SU-DHL-6 (cell line): ENCODE results near the gene CENATAC.
"Not testable (repeated sequence)": the region's sequence is repeated elsewhere in the genome, so short reads cannot be mapped to it uniquely, and the experiment has no call there.

Experiments used
- H2AFZ ChIP-seq: fragments of 200-600 bp; sonication (generic); 2 replicates; pipeline ENCODE4 v1.6.1; 2014; ENCODE audit warnings: low read depth, mild to moderate bottlenecking, moderate library complexity, mixed read lengths, antibody characterized with exemption, low read length; ENCODE audit not compliant: severe bottlenecking
- H3F3A ChIP-seq: fragments of 200-600 bp; shearing (Covaris generic); 2 replicates; pipeline ENCODE4 v1.6.0; 2016; ENCODE audit warnings: antibody characterized with exemption, mild to moderate bottlenecking; ENCODE audit not compliant: insufficient read depth
- H3K27ac ChIP-seq: fragments of 200-600 bp; sonication (generic); 2 replicates; pipeline ENCODE4 v1.5.1; 2016; ENCODE audit warnings: low read depth, mild to moderate bottlenecking, low read length, moderate library complexity, mixed read lengths
- H3K27me3 ChIP-seq: fragments of 200-600 bp; sonication (generic), shearing (Covaris generic); 2 replicates; pipeline ENCODE4 v1.6.0; 2014; ENCODE audit warnings: mild to moderate bottlenecking, low read length
- H3K36me3 ChIP-seq: fragments of 200-600 bp; sonication (generic); 2 replicates; pipeline ENCODE4 v1.6.1; 2014; ENCODE audit warnings: mild to moderate bottlenecking, low read length, mixed read lengths
- H3K4me2 ChIP-seq: fragments of 300-600, 200-600 bp; shearing (Covaris generic), sonication (generic); 2 replicates; pipeline ENCODE4 v1.6.0; 2014; ENCODE audit warnings: low read length, low read depth, mild to moderate bottlenecking; ENCODE audit not compliant: poor library complexity, severe bottlenecking
- H3K4me3 ChIP-seq: fragments of 200-600 bp; sonication (generic); 2 replicates; pipeline ENCODE4 v1.5.1; 2014; ENCODE audit warnings: antibody characterized with exemption, low read length, mild to moderate bottlenecking, mixed read lengths; ENCODE audit not compliant: insufficient read depth, poor library complexity, severe bottlenecking
- H3K79me2 ChIP-seq: fragments of 200-600 bp; sonication (generic); 2 replicates; pipeline ENCODE4 v1.6.1; 2014; ENCODE audit warnings: mild to moderate bottlenecking, low read length, moderate library complexity; ENCODE audit not compliant: insufficient read depth
- H3K9ac ChIP-seq: fragments of 200-600 bp; sonication (generic); 2 replicates; pipeline ENCODE4 v1.7.0; 2014; ENCODE audit warnings: mild to moderate bottlenecking, low read length
- H3K9me2 ChIP-seq: fragments of 200-600 bp; sonication (generic); replicated peaks from 2 replicates; pipeline ENCODE4 v1.6.1; 2014; ENCODE audit warnings: low read length; ENCODE audit not compliant: insufficient read depth
- H3K9me3 ChIP-seq: fragments of 200-600 bp; sonication (generic); 2 replicates; pipeline ENCODE4 v1.6.1; 2014; ENCODE audit warnings: low read length, mixed read lengths; ENCODE audit not compliant: insufficient read depth
- H4K20me1 ChIP-seq: fragments of 200-600 bp; sonication (generic); 2 replicates; pipeline ENCODE4 v1.6.1; 2014; ENCODE audit warnings: low read depth, mild to moderate bottlenecking, antibody characterized with exemption, low read length, moderate library complexity, mixed read lengths
- CTCF ChIP-seq: fragments of 200-600 bp; sonication (generic); IDR thresholded peaks from one replicate; pipeline ENCODE4 v1.5.1; 2017; ENCODE audit warnings: antibody characterized with exemption, mild to moderate bottlenecking, low read length, moderate library complexity; ENCODE audit not compliant: insufficient read depth, poor library complexity, severe bottlenecking
- EZH2phosphoT487 ChIP-seq: fragments of 200-600 bp; sonication (generic), shearing (Covaris generic); conservative IDR thresholded peaks from 2 replicates; pipeline ENCODE4 v1.6.1; 2018; ENCODE audit warnings: mild to moderate bottlenecking, antibody characterized with exemption, low read length, moderate library complexity, mixed read lengths

CENATAC gene

GRCh38 chr11:119016216-119017009, 18.5 kb downstream of the CENATAC start:
- Histone ChIP-seq H3K27me3 (no peaks in the 10 kb centered on the region), H3K4me2 (peak overlapping the region; percentile 68), H3F3A (peaks cover 60% of the 10 kb centered on the region), H3K9me2 (no peaks in the 10 kb centered on the region), H3K4me3 (peak overlapping the region; percentile 92), H3K36me3 (peaks cover 25% of the 10 kb centered on the region), H3K27ac (peak overlapping the region; percentile 96), H3K9me3 (no peaks in the 10 kb centered on the region), H2AFZ (no peak overlapping the region), H3K9ac (peak overlapping the region; percentile 96), H3K79me2 (peaks cover 56% of the 10 kb centered on the region), H4K20me1 (peaks cover 4% of the 10 kb centered on the region; the same call in 1 of the 2 replicates)
- TF ChIP-seq CTCF: no peak
- TF ChIP-seq EZH2phosphoT487: no peak

DNA sequence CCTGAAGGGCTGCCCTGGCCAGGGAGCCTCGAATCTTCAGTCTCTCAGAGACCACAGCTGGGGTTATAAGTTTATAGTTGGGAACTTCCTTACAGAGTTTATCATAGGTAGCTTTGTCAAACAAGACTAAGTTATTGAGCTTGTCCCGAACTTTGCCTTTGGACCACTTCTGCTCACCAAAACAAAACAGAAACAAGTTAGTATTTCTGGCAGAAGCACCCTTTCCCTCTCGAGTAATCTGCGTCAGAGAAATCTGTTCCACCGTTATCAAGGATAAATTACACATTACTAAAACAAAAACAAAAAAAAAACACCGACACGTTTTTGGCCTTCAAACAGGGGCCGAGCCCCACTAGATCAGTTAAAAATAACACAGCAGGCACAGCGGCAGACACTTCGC, 19.4 kb downstream of the CENATAC start:
- Histone ChIP-seq H3F3A (peaks cover 58% of the 10 kb centered on the region), H3K9ac (peak overlapping the region; percentile 96), H3K79me2 (peaks cover 56% of the 10 kb centered on the region), H3K4me3 (peak overlapping the region; percentile 92), H3K36me3 (peaks cover 25% of the 10 kb centered on the region), H3K27ac (peak overlapping the region; percentile 96), H3K4me2 (peak overlapping the region; percentile 68)
- H3K9me2 ChIP-seq, H2AFZ ChIP-seq, H4K20me1 ChIP-seq, H3K9me3 ChIP-seq, H3K27me3 ChIP-seq: not testable (repeated sequence)

- Histone ChIP-seq H3K79me2 (peaks cover 56% of the 10 kb centered on the region), H4K20me1 (peaks cover 4% of the 10 kb centered on the region; the same call in 1 of the 2 replicates), H3K36me3 (peaks cover 25% of the 10 kb centered on the region), H3K9me3 (no peaks in the 10 kb centered on the region), H3K4me2 (peak within 1 kb of the TSS; percentile 68), H3K27me3 (no peaks in the 10 kb centered on the region), H3K4me3 (peak within 1 kb of the TSS; percentile 92), H3K9ac (peak within 1 kb of the TSS; percentile 96), H3F3A (peaks cover 53% of the 10 kb centered on the region), H3K9me2 (no peaks in the 10 kb centered on the region), H3K27ac (peak within 1 kb of the TSS; percentile 96), H2AFZ (peak within 1 kb of the TSS; percentile 82)
- TF ChIP-seq CTCF (no peak), EZH2phosphoT487 (no peak)
Observed at GRCh38 chr11:119018074-119018938, 20.4 kb downstream of the CENATAC start, which contains the start of the genes RPS25 and TRAPPC4. TSS of gene RPS25 (minus strand) at chr11:119018343. CDS start at chr11:119018284, 59 bp downstream. TSS of gene TRAPPC4 (plus strand) at chr11:119018766. CDS start at chr11:119018796, 30 bp downstream.
